Measurements from ENCODE around the gene PHEX.

PHEX gene

DNA sequence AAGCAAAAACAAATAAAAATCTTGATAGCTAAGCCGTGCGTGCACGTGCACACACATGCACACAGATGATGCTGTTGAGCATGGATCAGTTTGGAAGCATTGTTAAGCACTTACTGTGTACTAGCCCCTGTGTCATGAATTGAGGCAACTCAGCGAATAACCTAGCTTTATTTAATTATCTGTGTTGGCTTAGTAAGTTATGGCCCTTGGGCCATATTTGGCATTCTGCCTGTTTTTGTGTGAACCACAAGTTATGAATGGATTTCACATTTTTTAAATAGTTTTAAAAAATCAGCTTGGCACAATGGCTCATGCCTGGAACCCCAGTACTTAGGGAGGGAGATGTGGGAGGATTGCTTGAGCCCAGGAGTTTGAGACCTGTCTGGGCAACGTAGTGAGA lies 126.9 kb downstream of the PHEX start:
- no peak for DNase-seq

DNA sequence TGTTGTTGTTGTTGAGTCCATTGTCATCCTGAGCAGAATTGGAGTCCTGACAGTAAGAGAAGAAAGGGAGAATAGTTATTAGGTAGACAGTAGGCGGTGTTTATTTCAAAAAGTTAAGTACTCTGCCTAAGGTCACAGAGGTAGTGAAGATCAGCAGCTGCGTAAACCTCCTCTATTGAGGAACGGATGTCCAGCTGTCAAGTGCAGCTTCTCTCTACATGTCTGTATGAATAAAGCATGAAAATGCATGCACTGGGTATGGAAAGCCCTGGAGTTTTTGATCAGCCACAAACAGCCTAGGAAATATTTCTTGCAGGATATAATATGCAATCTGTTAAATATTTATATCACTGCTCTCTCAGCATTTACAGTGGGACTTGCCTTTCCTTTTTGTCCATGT lies 131.2 kb downstream of the PHEX start:
- no peak for DNase-seq

DNA sequence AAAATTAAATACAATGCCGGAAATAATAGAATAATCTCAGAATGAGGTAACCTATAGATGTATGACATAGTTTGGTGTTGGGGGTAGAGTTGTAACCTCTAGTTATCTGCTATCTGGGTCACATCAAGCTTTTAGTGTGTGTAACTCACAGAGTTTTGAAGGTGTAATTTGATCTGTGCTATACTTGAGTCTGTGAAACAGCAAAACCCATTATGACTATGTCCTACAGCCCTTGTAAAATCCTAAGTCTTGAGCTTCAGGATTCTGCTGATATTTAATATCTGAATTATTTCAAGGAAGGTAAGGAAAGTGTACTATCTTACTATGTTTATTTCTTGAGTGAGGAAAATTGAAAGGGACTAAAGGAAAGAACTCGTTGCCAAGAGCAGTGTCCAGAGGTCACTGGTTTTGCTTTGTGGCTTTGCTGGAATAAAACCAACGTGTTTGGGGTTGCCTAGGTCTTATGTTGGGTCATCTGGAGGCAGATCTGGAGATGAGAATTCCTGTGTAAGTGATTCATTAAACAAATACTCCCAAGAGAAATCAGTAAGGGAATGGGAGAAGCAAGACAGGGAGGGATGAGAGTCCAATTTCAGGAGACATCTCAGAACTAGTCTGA lies 132.8 kb downstream of the PHEX start:
- no peak for DNase-seq

DNA sequence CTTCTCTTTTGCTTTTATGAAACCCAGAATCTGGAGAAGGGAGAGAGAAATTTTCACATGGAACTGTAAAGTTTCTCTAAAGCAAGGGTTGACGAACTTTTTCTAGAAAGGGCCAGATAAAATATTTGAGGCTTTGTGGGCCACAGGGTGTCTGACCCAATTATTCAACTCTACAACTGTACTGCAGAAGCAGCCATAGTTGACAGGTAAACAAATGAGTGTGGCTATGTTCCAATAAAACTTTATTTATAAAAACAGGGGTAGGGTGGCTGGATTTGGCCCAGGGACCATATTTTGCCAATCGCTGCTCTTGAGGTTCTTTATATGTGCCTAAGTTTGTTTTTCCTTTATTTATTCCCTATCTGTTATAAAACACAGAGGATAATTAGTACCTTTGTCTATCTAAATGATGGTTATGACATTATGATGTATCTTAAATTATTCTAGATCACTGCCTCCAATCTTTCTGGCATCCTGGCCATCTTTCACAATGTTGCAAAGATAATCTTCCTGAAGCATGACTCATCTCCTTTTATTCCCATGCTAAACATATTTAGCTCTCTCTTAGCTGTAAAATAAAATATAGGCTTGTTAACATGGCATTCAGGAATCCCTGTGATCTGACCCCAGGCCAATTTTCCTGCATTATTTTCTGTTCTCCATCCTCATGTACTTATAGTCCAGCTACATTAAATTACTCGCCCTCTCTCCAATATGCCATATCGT lies 133.8 kb downstream of the PHEX start:
- no peak for DNase-seq

DNA sequence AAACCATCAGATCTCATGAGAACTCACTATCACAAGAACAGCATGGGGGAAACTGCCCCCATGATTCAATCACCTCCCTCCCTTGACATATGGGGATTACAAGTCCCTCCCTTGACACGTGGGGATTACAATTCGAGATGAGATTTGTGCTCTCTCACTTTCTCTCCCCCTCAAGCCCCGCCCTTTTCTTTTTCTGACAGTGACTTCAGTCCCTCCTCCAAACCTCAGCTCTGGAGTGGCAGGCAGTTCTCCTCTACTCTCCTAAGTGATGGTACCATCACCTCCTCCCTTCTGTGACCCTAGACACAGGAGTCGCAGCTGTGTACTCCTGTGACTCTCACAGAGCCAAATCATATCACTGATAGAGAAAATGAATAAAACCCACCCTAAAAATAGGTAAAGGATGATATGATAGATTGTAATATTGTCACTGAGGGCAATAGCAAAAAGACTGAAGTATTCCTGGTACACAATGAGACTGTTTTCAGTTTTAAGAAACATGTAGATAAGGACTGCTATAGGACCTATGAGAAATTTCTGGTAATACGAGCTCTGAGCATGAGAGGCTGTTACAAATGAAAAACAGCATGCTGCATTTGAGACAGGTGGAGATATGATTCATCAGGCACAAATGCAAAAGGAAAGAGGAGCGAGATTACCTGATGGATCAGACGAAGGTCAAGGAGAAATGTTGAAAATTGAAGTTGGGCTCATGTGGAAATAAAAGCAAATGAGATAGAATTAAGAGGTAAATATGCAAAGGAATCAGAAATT lies 139.3 kb downstream of the PHEX start:
- DNase-seq, result no peak

DNA sequence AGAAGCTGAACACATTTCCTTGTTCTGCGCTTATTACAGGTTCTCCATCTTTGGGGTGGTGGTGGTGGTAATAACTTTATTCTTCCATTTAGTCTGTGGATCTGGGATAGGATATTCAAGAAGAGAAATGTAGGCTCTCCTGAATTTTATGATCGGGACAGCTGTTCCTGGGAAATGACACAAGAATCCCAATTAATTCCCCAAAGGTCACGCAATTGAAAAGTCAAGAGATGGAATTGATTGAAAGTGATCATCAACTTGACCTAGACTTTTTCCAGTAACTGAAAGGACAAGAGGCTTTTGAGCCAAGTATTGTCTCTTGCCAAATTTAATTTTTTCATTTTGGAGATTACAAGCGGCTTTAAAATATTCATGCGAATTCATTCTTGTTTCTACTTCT lies 141.8 kb downstream of the PHEX start:
- no peak for DNase-seq

DNA sequence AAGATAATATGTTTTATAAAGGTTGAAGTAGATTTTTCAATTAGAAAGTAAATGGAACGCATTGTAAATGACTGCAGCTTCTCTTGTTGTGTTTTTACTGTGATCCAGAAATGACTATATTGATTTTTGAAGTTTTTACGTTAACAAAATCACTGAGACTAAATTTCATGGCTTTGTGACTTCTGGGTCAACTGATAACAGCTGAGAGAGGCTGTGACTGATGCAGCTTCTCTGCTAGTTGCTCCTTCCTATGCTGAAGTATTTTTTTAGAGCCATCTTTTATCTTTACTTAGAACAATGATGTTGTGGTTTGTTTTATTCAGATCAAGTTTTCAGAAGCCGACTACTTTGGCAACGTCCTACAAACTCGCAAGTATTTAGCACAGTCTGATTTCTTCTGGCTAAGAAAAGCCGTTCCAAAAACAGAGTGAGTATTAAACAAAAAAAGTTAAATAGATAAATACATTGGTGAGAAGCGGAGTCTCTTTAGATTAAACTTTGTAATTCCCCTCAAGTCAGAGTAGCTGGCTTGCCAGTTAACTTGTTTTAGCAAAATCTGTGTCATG lies 145.9 kb downstream of the PHEX start:
- no peak for DNase-seq

DNA sequence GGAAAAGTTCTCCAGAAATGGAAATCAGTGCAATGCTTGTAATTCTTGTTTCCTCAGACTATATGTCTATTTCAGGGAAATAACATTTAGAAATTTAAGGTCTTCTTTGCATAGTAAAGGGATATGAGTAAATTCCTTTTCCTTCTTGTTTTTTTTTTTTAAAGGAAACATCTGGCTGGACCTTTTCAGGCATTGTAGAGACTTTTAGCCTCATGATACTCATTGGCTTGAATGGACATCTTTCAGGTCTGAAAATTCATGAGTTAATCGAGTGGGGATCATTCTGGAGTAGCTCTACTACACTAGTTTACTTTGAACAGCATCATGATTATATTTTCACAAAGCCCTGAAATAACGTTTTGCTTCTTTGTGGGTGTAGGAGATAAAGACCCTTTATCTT lies 152.0 kb downstream of the PHEX start:
- DNase-seq, result no peak

DNA sequence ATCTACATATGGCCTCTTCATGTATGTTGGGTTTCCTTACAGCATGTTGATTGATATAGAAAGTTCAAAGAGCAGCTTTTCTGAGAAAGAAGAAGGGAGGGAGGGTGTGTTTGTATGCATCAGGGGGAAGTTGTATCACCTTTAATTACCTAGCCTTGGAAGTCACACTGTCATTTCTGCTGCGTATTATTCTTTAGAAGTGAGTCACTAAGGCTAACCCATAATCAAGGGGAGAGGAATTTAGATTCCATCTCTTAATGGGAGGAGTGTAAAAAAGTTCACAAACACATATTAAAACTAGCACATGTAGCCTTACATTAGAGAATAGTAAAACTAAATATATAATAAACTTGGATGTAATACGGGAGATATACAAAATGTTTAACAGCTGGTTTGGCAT lies 154.0 kb downstream of the PHEX start:
- DNase-seq, result no peak

DNA sequence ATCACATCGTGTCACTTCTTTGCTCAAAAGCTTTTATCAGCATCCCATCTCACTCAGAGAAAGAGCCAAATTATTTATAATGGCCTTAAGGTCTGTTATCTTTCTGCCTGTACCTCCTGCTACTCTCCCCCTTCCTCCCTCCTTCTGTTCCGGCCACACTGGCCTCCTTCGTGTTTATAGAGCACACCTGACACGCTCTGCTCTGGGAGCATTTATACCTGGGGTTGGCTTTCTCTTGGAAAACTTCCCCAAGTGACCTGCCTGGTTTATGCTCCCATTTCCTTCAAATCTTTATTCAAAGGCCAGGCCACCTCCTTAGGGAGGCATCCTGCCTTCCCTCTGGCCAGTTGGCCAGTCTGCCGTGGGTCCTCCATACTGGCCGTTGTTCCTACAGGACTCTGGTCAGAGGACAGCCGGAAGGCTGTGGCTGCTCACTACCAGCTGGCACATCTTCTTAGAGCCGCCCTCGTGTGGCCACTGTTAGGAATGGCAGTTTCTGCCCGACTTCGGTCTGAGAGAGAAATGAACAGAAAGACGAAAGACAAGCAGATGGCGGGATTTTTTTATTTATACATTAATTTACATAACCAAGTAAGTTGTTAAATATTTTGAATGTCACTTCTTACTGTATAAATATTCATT lies 160.4 kb downstream of the PHEX start:
- peak; percentile 45 to 49 for DNase-seq

DNA sequence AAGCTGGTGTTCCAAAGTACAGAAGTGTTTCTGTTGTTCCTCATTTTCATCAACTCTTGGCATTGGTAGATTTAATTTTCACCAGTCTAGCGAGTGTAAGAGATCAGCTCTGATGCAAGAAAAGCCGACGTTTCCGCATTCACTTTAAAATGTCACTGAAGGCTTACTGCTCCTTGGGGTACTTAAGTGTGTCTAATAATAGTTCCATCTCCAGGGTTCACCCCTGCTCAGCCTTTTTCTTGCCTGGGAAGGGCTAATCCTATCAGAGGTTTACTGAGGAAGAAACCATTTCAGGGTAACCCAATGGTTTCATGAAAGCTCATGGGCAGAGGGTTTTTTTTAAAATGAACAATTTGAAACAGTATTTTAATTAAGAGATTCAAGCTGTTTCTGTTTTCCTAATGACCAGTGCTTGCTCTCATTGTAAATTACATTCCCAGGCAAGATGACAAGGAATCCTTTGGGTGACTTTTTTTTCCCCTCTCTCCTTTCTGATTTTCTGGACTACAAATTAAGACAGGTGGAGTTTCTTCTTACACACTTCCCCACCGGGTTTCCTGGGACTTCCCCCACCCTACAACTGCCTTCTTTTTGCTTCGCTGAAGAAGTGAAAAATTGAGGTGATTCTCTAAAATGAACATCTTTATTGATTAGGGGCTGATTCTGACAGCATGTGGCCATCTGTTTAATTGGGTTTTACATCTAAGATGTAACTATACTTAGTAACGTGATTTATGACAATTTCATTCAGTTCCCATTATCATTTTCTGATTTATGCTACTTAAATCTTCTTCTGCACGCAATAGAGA lies 161.9 kb downstream of the PHEX start:
- DNase-seq, result no peak

DNA sequence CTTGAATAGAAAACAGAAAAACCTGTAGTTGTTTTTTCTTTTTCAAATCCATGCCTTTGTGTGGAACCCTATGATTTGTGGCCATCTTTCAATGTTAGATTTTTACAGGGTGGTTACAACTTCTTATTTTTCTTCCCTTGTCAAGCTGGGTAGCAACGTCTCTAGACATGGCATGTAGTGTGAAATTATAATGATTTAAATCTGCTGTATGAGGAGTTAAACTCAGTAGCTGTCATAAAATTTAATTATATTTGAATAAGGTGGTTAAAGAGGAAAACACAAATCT lies 162.5 kb downstream of the PHEX start:
- DNase-seq, result no peak

DNA sequence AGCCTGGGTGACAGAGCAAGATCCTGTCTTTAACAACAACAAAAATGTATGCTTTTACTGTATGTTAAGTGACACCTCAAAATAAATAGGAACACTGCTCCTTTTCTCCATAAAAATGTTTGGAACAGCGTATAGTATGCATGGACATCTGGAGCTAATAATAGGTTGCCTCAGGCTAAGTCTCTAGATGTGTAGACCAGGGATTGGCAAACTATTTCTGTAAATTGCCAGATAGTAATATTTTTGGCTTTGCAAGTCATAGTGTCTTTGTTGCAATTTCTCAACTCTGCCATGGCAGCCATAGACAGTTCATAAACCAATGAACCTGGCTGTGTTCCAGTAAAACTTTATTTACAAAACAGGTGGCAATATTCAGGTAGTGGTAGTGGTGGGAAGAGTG lies 164.0 kb downstream of the PHEX start:
- DNase-seq, result no peak

DNA sequence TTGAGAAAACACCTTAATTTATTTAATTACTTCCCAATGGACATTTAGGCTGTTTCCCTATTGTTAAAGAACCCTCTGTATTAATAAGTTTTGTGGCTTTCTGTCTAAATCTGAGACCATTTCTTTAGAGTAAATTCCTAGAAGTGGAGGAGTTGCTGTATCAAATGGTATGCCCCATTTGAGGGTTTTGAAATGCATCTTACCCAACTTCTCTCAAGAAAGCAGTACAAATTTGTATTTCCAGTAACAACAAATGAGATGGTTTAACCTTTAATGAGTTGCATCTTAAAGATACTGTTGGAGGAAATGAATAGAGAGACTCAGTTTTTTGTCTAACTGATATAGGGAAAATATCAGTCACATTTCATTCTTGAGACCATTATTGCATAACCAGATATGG lies 170.1 kb downstream of the PHEX start:
- no peak for DNase-seq

DNA sequence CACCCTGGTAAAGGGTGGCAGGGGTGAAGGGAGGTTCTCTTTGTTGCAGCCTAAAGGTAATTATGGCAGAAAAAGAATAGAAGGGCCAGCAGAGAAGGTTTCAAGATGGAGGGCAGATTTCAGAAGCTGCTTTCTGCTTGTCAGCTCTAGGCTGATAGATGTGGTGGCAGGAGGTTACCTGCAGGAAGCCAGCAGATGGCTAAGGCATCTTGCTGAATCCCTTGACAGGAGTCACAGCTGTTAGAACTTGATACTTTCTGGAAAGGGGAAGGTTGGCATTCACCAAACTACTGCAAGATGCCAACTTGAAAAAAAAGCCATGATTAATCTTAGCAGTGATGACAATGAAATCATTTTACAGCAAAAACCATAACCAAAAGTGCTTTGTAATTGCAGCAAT lies 171.1 kb downstream of the PHEX start:
- no peak for DNase-seq

DNA sequence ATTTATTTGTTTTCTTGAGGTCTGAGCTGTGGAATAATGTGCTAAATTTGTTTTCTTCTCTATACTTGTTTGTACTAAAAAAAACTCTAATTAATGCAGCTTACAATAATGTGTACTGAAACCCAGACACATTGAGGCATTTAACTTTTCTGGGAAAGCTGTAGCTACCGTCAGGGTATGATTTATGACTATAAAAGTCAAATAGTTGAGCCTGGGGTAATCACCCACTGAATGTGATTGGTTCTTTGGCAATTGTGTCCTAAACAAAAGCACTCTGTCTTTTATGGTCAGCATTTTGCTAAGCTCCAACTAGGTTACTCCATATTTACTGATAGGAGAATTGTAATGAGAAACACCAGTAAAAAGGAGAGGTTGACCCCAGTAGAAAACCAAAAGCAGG lies 174.7 kb downstream of the PHEX start:
- no peak for DNase-seq

DNA sequence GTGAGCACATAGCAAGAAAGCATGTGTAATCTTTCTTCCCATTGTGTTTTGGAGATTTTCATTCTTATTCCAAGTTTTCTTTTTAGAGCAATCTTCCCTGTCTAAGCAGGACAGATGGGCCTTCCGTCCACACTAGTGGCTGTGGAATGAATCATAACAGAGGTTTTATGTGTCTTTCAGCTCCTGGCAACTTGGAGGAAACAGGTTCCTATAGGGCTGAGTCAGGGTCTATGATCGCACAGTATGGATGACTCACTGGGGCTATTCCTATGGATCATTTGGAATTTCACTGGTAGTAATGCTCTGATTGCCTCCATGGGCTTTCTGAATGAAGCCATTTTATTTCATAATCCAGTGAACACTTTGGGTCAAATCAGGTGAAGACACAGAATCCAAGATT lies 188.8 kb downstream of the PHEX start:
- no peak for DNase-seq

DNA sequence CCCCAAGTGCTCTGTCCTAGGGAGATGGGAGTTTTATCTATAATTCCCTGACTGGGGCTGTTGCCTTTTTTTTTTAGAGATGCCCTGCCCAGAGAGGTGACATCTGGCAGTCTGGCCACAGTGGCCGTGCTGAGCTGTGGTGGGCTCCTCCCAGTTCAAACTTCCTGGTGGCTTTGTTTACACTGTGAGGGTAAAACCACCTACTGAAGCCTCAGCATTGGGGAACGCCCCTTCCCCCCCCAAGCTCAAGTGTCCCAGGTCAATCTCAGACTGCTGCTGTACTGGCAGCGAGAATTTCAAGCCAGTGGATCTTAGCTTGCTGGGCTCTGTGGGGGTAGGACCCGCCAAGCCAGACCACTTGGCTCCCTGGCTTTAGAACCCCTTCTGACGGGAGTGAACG lies 202.3 kb downstream of the PHEX start:
- no peak for DNase-seq

DNA sequence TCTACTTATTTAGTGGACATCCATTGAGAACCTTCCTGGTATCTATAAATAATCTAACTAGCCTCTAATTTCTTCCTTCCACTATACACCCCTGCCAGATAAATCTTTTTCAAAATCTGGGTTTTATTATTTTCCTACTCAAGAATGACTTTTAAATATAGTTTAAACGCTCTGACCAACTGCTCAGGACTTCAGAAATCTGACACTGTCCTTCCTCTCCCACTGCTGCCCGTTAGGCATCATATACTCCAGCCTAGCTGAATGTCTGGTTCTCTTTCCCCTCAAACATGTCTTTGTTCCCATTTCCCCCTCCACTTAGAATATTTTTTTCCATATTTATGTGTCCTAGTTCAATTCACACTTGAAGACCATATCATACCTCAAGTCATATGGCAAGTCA lies 205.4 kb downstream of the PHEX start:
- no peak for DNase-seq

DNA sequence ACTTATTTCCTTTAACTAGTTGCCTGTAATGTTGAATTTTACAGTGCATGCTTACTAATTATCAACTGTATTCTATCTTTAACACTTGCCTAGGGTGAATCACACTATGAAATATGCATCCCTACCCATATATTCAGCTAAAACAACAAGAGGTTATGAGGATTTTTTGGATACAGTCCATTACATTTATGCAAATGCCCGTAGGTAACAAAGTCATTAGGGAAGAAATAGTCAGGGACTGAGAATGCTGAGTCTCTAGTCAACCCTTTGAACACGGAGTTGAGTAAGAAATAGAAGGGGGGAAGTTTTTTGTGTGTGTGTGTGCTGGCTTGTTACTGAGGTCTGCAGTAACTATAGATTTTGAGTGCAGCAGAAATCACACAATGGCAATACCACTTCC lies 214.5 kb downstream of the PHEX start:
- no peak for DNase-seq

DNA sequence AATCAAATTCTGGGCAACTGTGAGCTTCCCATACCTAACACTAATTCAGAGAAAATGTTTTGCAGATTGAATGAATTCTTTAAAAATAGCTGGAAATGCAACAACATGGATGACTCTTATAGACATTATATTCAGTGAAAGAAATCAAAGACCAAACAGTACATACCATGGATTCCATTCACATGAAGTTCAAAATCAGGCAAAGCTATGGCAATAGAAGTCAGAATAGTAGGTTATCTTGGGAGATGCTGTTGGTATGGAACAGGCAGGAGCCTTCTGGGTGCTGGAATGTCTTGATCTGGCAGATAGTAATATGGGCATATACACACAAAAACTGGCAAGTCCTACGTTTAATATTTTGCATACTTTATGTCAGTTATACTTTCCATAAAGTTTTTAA lies 215.0 kb downstream of the PHEX start:
- DNase-seq, result no peak

DNA sequence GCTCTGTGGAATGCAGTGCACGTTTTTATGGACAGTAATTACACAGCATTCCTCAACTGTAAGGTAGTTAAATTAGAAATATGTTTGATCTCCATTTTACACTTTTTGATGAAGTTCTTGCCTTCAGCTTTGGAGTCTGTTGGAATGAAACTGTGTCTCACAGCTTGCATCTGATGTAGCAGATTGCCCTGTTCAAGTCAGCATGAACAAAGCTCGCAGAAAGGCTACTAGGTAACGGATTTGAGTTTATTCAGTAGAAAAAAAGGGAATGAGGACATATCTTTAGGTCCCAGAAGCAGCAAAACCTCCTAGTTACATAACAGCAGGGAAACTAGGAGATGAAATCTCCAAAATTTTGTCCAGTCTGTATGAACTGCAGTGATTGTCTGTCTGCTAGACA lies 216.3 kb downstream of the PHEX start:
- no peak for DNase-seq

DNA sequence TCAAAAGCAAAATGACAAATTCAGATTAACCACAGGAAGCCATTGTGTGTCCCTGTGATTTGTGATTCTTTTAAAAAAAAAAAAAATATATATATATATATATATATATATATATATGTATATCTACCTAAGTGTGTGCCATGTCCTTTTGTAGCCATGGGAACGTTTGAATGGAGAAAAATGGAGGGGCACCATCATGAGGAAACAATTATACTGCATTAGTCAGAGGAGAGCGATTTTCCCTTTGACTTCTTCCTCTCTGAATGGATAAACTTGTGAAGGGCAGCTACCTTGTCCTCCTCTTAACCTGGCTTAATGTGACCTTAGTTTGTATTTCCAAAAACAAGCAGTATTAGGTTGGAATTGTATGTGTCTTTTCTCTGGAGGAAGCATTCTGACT lies 217.2 kb downstream of the PHEX start:
- no peak for DNase-seq

Measured in CD4-positive, alpha-beta T cell treated with Interferon alpha-2 for 1 hour (primary cell).